NCI-H187 treated with DMSO at 0.1 percent for 48 hours (cell line): ENCODE results near the gene NELL2.
"Not testable (repeated sequence)": the region's sequence is repeated elsewhere in the genome, so short reads cannot be mapped to it uniquely, and the experiment has no call there.

ENCODE experiments used
- DNase-seq: peaks from one replicate; lab custom pipeline; 2025; lab: John Stamatoyannopoulos, UW

NELL2 gene

DNA sequence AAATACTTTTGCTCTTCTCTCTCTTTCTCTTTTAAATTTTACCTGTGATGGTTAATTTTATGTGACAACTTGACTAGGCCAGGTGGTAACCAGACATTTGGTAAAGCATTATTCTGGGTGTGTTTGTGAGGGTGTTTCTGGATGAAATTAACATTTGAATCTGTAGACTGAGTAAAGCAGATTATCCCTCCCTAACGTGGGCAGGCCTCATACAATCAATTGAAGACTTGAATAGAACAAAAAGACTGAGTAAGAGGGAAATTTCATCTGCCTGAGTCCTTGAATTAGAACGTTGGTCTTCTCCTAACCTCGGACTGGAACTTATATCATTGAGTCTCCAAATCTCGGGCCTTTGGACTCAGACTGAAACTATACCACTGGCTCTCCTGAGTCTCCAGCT is 182.1 kb downstream of the NELL2 start:
- DNase-seq: no peak

DNA sequence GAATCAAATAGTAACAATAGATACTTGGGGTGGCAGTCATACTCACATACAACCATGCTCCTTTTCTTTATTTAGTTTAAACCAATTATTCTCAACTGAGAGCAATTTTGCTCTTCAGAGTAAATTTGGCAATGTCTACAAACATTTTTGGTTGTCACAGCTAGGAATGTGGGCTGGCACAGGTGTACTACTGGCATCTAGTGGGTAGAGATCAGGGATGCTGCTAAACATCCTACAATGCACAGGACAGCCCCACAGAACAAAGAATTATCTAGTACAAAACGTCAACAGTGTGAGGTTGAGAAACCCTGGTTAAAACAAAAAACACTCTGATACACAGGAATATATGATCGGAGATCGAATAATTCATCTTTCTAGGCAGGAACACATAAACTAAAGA is 186.5 kb downstream of the NELL2 start:
- no peak for DNase-seq

DNA sequence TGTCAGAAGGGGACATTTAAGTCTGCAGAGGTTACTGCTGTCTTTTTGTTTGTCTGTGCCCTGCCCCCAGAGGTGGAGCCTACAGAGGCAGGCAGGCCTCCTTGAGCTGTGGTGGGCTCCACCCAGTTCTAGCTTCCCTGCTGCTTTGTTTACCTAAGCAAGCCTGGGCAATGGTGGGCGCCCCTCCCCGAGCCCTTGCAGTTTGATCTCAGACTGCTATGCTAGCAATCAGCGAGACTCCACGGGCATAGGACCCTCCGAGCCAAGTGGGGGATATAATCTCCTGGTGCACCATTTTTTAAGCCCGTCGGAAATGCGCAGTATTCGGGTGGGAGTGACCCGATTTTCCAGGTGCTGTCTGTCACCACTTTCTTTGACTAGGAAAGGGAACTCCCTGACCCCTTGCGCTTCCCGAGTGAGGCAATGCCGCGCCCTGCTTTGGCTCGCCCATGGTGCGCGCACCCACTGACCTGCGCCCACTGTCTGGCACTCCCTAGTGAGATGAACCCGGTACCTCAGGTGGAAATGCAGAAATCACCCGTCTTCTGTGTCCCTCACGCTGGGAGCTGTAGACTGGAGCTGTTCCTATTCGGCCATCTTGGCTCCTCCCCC is 189.2 kb downstream of the NELL2 start:
- DNase-seq: not testable (repeated sequence)

DNA sequence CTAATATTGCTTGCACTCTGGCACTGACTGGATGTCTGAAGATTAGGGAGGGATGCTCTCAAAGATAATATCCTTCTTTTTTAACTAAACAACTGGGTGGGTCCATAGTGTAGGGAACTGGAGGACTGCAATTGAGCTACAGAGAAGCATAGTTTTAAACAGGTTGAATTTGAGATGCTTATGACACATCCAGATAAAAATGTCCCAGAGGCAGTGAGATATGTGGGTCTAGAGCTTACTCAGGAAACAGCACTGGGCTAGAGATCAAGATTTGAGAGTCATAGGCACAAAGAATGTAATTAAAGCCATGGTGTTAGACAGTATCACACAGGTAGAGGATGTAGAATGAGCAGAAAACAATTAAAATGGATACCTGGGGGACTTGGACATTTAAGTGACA is 198.4 kb downstream of the NELL2 start:
- no peak for DNase-seq

DNA sequence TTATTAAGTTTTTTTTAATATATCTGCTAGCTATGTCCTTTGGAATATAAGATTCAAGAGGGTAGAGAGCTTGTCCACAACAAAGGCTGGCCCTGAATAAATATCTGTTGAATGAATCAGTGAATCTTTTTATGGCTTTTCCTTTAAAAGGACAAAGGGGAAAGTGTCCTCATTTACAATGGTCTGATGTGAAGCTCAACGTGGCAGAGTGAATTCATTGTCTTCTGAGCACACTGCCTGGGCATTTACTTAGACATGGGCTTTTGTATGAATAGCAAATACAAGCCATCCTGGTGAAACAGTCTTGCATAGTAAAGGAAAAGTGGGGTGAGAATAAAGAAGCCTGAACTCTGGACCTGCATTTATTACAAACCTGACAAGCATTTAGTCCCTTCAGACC is 201.2 kb downstream of the NELL2 start:
- DNase-seq: no peak

DNA sequence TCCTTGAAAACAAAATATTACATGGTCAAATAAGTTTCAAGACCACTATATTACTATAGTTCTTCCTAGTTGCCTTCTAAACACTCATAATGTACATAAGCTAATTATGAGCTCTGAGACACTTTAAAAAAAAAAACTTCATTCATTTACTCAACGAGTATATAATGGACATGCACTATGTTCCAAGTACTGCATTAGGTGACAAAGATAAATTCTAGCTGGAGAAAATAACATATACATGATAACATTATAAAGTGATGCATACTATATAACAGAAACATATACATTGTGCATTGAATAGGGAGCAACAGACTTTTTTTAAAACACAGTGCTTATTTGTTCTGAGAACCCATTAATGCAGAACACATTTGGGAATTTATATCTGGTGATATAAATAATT is 202.3 kb downstream of the NELL2 start:
- no peak for DNase-seq

DNA sequence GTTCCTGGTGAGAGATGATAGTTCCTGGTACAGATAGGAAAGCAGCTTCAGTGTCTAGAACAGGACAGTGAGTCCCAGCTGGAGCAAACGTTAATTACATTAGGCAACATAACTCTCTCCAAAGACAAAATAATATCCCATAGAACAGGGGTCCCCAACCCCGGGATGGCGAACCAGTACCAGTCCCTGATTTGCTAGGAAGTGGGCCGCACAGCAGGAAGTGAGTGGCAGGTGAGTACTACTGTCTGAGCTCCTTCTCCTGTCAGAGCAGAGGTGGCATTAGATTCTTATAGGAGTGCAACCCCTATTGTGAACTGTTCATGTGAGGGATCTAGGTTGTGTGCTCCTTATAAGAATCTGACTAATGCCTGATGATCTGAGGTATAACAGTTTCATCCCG is 204.1 kb downstream of the NELL2 start:
- DNase-seq: no peak

DNA sequence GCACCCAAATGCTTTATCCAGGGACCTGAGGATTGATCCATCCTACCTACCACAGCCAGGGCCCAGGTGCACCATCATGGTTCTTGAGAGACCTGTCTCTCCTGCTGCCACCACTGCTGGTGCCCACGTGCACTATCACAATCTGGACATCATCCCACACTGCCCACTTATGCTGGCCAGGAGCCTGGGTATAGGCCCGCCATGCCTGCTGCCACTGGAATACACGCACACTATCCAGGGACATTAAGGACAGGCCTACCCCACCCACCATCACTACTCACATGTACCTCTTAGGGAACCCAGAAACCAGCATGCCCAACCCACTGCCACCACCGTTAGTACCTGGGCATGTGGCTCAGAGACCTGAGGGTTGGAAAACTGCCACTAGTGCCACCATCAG is 207.7 kb downstream of the NELL2 start:
- no peak for DNase-seq

DNA sequence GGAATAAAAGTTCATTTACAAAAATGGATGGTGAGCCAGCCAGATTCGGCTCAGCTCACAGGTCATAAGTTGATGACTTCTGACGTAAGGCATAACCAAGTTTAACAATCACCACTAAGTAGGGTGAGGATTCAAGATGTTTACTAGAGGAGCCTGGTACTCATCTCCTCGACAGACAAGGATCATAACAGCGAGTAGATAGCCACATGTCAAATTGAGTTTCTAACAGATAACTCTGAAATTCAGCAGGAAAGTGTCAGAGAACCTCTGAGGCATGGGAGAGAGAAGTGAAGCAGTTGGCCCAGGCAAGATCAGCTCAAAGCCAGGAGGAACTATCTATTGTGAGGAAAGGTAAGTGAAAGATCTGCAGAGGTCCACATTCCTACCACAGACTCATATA is 208.7 kb downstream of the NELL2 start:
- no peak for DNase-seq

DNA sequence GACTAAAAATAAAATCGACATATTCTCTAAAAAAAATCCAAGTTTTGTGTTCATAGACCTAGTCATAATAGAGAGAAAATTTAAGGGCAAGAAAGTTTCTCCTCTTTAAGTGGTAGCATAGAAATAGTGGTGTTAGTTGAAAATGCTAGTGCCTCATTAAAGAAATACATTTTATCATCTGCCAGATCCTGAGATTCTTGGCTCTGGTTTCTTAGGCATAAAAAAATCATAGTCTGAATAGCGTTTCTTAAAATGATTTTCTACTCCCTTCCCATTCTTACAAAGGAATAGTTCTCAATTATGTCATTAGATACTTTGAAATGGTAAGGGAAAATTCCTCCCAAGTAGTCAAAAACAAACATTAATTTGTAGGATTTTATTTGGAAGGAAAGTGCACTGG is 212.8 kb downstream of the NELL2 start:
- no peak for DNase-seq

DNA sequence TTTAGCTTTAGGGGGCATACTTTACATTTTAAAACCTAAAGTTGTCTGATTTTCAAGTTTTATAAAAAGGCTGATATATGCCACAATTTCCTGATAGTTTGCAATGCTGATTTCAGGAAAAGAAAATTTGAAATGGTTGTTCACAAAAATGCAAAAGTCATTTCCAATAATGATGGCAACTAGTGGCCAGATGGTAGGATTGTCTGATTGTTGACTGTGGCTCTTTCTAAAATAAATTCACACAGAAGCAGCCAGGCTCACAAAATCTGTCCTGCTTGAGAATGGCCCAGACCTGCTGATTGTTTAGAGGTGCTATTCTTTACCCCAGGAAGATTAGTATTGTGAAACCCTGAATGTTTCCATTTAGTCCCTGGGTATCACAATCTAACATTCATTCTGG is 220.3 kb downstream of the NELL2 start:
- no peak for DNase-seq

DNA sequence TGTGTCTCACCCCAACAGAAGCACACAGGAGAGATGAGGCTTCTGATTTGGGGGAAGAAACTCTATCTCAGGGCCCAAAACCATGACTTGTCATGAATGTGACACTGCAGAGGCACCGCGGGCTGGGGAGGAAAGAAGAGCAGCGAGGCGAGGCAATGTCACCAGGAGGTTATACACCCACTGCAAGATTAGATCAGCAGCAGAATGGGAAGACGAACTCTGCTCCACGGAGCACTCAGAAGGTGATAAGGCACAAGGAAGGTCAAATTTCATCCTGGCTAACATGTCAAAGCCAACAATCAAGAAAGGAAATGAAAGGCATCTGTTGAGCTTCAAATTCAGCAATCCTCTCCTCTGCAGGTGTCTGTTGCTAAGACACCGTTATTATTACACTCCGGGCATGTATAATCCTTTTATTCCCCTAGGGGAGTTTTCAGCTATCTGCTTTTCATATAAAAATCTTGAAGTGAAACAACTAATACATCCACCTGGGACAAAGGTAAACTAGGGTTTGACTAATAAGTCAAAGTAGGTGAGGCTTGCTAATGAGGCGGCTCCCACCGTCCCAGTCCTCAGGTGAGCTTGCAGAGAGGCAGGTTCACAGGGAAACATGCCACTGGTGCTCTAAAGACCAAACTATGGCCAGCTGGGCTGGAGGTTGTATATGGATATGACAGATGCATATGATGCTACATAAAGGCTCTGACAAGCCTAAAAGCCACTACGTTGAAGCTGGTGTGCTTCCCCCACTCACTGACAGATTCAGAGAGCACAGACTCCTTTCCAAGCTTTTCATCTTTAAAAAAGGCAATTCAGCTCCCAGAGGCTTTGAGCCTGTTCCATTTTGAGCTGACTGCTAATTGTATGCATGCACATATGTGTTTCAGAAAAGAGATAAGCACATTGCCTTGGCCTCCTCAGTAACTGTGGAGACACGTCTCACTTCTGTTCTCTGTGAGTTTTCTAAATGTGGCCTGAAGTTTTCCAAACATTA is 221.2 kb downstream of the NELL2 start:
- DNase-seq: peak; percentile 79

DNA sequence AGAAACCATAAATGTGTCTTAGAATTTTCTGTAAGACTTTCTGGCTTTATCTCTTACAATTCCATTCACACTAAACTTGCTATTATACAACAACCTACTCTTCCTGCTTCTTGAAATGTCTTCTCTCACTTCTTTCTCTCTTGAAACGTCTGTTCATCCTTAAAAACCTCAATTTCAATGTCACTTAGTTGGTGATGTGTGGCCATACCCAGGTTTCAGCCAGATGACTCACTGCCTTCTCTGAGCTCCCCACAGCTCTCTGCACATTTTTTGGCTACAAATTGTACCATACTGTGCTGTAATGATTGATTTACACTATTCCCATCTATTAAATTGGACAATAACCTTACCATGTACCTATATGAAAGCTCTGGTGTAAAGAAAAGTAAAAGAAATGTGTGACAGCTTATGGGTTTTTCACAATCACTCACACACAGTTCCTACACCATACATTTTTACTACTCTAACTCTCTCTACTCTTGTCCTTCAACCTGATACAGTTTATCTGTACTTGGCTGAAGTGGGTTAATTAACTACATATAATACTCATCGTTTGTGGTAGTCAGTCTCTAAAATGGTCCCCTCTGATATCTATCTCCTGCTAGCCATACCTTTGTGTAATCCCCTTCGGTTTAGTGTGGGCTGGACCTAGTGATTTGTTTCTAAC is 222.1 kb downstream of the NELL2 start:
- no peak for DNase-seq

DNA sequence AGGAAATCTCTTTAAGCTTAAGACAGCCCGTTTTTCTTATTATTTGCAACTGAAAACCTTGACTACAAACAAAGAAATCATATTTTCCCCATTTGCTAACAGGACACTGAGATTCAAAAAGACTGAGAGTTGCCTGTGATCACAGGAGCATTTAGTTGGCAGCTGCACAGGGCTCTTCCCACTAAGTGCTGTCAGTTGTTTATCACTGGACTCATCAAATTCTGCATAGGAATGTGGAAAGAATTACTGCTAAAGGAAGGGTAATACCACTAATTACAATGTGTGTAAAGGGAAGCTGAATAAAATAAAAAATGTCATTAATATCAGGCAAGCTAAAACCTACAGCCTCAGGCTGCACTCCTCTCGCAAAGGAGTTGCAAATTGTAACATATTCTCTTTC is 226.4 kb downstream of the NELL2 start:
- DNase-seq: no peak

DNA sequence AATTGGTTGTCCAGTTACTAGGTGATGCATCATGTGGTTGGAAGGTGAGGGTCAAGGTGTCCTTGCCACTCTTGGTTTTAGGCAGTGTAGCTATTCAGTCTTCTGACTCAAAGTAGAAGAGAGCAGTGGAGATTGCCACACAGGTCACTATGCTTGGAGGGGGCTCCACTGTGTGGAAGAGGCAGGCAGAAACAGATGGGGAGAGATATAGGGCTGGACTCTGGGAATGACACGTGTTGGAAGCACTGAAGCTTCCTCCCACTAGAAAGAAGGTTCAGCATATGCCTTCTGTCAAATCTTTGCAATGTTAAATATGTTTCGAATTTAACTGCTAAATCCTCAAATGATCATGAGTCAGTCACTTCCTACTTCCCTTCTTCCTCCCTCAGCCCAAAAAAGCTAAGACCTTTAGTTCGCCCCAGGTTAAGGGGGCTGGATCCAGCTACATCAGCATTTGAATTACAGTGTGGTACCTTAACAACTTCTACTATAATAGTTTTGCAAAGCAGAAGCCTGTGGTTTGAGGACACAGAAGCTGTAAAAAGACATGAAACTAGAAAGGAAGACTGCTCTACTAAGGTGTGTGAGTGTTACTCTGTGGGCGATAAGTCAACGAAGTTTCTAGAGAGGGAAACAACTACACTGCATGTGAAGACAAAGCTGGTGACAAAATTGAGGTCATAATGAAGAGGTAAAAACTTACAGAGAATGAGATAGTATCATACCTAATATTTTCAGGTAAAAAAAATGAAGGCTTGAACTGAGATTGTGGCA is 228.0 kb downstream of the NELL2 start:
- no peak for DNase-seq

DNA sequence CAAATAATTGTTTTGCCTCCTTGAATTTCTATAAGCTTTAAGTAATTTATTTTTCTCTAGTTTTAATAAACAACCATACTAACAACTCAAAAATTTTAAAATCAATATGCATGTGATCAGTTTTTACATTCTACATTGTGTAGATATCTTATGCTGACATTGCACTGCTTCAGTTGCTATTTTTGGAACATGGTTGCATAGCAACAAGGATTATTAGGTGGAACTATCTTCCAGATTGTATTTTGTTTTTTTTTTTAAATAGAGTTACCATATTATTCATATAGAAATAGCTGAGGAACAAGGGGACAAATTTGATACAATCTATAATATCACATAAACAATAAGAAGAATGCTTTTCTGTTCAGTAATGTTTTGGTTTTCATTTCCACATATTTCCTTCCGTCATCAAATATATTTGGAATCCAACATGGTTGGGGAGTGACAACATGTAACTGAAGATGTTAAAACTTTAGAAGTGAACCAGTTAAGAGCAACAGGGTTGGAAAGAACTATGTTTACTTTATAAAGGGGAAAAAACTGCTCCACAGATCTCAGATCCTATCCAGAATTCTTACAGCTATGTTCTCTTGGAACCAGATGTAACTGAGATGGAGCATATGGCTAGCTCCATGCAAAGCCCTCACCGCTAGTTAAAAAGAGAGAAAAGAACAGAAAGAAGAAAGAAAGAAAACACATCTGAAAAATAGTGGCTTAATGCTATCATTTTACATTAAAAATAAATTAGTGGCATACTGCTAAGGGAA is 235.5 kb downstream of the NELL2 start:
- DNase-seq: no peak

DNA sequence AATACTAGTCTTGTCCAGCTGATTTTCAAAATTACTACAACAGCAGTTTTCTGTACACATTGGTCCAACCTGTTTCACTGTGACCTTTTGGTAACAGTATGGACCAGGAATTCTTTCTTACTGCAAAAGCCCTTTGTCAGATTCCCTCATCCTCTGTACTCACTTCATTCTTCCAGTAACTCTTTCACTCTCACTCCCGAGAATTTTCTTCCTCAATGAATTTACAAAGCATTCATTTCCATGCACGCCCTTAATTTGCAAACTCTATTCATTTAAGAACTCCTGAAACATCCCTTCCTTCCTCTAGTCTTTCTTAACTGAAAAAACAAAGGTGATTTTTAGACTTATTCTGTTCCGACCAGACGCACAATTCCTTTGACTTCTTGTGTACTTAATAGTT is 238.2 kb downstream of the NELL2 start:
- DNase-seq: no peak

DNA sequence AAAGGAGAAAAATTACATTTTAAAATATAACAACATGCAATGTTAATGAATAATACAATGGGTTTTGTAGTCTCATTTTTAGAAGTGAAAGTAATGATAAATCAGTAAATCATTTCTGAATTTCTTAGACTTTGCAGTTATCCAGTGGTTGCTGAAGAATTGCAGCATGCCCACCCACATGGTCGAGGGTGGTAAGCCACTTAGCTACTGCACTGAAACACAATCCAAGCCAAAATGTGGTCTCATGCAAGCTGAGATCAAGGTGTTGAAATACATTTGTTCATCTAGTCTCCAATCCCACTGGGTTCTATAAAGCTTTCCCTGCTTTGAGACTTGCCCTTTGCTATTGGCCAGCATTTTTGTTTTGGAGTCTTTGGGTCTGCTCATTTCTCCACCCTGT is 247.9 kb downstream of the NELL2 start:
- no peak for DNase-seq

DNA sequence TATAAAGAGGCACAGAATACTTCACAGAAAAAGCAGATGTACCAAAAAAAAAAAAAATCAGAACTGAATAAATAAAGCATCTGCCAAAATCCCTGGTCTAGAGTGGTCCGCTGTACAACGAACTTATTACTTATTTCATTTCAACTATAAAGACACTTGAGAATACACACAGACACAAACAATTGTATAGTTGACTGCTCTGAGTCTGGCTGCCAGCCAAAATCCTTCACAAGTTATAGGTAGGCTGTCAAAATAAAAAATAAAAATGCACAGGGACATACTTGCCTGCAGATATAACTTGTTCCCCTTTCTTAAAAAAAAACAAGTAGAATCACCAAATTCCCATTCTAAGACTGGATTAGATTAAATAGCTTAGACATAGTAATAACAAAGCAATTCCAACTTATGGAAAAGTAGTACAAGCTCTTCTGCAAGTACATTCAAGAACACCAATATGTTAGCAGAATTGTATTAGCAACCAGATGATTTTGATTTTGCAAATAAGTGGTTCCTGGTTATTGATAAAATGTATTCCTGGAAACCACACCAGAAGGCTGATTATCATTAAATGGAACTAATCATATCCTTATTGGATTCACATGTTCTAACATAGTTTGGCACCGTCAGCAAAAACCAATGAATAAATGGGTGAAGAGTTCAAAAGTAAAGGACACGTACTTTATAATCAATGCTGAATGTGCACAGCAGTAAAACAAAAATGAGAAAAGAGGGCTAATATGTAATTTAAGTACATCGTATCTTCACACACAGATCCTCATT is 248.5 kb downstream of the NELL2 start:
- peak; percentile 25 for DNase-seq

DNA sequence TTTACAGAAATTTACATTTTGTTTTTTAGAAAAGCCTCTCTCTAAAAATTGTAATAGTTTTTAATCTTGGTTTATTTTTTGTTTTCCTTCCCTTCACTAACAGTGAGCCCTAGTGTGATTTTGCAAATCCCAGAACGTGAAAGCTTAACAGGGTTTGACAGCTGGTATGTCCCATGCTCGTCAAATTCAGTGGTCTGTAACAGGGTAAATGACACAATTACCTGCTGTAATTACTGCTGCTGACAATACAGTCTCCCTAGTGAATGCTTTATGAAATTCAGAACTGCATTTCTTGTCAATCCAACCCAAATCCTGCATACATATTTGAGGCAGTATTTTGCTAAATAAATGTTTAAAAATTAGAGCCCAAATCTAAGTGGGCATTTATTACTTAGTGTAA is 249.2 kb downstream of the NELL2 start:
- DNase-seq: no peak

DNA sequence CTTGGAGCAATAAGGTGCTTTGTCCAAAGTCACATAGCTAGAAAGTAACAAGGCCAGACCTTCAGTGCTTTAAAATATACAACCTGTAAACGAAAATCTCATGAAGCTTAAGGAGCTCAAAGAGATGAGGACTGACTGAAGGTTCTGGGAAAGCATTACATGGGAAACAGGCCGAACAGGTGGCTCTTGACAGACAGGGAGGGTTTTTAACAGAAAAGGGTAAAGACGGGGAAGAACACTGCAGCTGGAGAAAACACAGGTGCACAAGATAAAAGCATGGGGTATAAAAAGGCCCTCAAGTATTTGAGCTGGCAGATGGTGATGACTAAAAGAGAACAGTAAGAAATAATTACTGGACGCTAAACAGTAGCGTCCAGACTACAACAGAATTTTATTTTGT is 257.2 kb downstream of the NELL2 start:
- peak; percentile 90 for DNase-seq
